Measurements from ENCODE around the gene DUSP2. TPM values are rescaled to one million over a fixed set of nuclear protein-coding genes. Genes with fewer than 3 reads are reported as not detected.

DUSP2 gene
- total RNA-seq, 1 donor = 3.3 TPM

GRCh38 chr2:96108541-96109360 is 36.5 kb downstream of the DUSP2 start:
- Histone ChIP-seq H3K4me3 (ENCODE audit: insufficient read depth, low read length) (no peak overlapping the region), H3K4me1 (ENCODE audit: insufficient read depth, low read length) (no peaks in the 10 kb centered on the region), H3K27me3 (ENCODE audit: insufficient read depth, low read length) (peaks cover 13% of the 10 kb centered on the region), H3K4me2 (ENCODE audit: insufficient read depth, low read length) (no peak overlapping the region), H3K27ac (ENCODE audit: low read depth, low read length) (no peak overlapping the region), H3K79me2 (ENCODE audit: insufficient read depth, low read length) (no peaks in the 10 kb centered on the region), H3K9me3 (ENCODE audit: low read depth, low read length) (peaks cover 5% of the 10 kb centered on the region), H3K36me3 (ENCODE audit: insufficient read depth, low read length) (no peaks in the 10 kb centered on the region), H4K20me1 (ENCODE audit: insufficient read depth, low read length) (no peaks in the 10 kb centered on the region), H2AFZ (ENCODE audit: low read length) (no peak overlapping the region)
- peak; percentile 71 for DNase-seq (ENCODE audit: insufficient read length, low spot score, missing footprints)
- no peak for TF ChIP-seq CTCF (IDR thresholded peaks at IDR 0.05; ENCODE audit: extremely low read depth, low read depth, low read length)

- Histone ChIP-seq H3K4me1 (ENCODE audit: insufficient read depth, low read length) (no peaks in the 10 kb centered on the region), H2AFZ (ENCODE audit: low read length) (no peak overlapping the region), H3K9me3 (ENCODE audit: low read depth, low read length) (peaks cover 5% of the 10 kb centered on the region), H4K20me1 (ENCODE audit: insufficient read depth, low read length) (no peaks in the 10 kb centered on the region), H3K79me2 (ENCODE audit: insufficient read depth, low read length) (no peaks in the 10 kb centered on the region), H3K4me2 (ENCODE audit: insufficient read depth, low read length) (no peak overlapping the region), H3K27ac (ENCODE audit: low read depth, low read length) (no peak overlapping the region), H3K4me3 (ENCODE audit: insufficient read depth, low read length) (no peak overlapping the region), H3K27me3 (ENCODE audit: insufficient read depth, low read length) (peaks cover 13% of the 10 kb centered on the region), H3K36me3 (ENCODE audit: insufficient read depth, low read length) (no peaks in the 10 kb centered on the region)
- no peak for TF ChIP-seq CTCF (IDR thresholded peaks at IDR 0.05; ENCODE audit: extremely low read depth, low read depth, low read length)
- DNase-seq (ENCODE audit: insufficient read length, low spot score, missing footprints) = peak; percentile 49
These were observed 37.1 kb downstream of the DUSP2 start for GRCh38 chr2:96108151-96108540.

GRCh38 chr2:96107708-96108065 is 37.6 kb downstream of the DUSP2 start:
- H3K79me2 ChIP-seq (ENCODE audit: insufficient read depth, low read length) = no peaks in the 10 kb centered on the region
- H3K4me2 ChIP-seq (ENCODE audit: insufficient read depth, low read length) = no peak overlapping the region
- no peak for TF ChIP-seq CTCF (IDR thresholded peaks at IDR 0.05; ENCODE audit: extremely low read depth, low read depth, low read length)
- H2AFZ ChIP-seq (ENCODE audit: low read length) = no peak overlapping the region
- peaks cover 5% of the 10 kb centered on the region for H3K9me3 ChIP-seq (ENCODE audit: low read depth, low read length)
- H3K36me3 ChIP-seq (ENCODE audit: insufficient read depth, low read length) = no peaks in the 10 kb centered on the region
- H3K27me3 ChIP-seq (ENCODE audit: insufficient read depth, low read length) = peaks cover 13% of the 10 kb centered on the region
- H3K27ac ChIP-seq (ENCODE audit: low read depth, low read length) = no peak overlapping the region
- peak; percentile 60 for DNase-seq (ENCODE audit: insufficient read length, low spot score, missing footprints)
- no peaks in the 10 kb centered on the region for H4K20me1 ChIP-seq (ENCODE audit: insufficient read depth, low read length)
- no peaks in the 10 kb centered on the region for H3K4me1 ChIP-seq (ENCODE audit: insufficient read depth, low read length)
- no peak overlapping the region for H3K4me3 ChIP-seq (ENCODE audit: insufficient read depth, low read length)

- Histone ChIP-seq H3K4me2 (ENCODE audit: insufficient read depth, low read length) (no peak overlapping the region), H4K20me1 (ENCODE audit: insufficient read depth, low read length) (no peaks in the 10 kb centered on the region), H3K9me3 (ENCODE audit: low read depth, low read length) (peaks cover 5% of the 10 kb centered on the region), H3K36me3 (ENCODE audit: insufficient read depth, low read length) (no peaks in the 10 kb centered on the region), H3K79me2 (ENCODE audit: insufficient read depth, low read length) (no peaks in the 10 kb centered on the region), H3K4me3 (ENCODE audit: insufficient read depth, low read length) (no peak overlapping the region), H3K27ac (ENCODE audit: low read depth, low read length) (no peak overlapping the region), H3K27me3 (ENCODE audit: insufficient read depth, low read length) (peaks cover 13% of the 10 kb centered on the region), H3K4me1 (ENCODE audit: insufficient read depth, low read length) (no peaks in the 10 kb centered on the region), H2AFZ (ENCODE audit: low read length) (no peak overlapping the region)
- DNase-seq (ENCODE audit: insufficient read length, low spot score, missing footprints) = peak; percentile 75
- TF ChIP-seq CTCF (IDR thresholded peaks at IDR 0.05; ENCODE audit: extremely low read depth, low read depth, low read length) = no peak
These were observed 38.1 kb downstream of the DUSP2 start for GRCh38 chr2:96106991-96107707.

All from osteoblast (primary cell).